Posterior vena cava (tissue), 2 donors: ENCODE data around the gene SLC45A1. TPM values are rescaled to one million over a fixed set of nuclear protein-coding genes. Genes with fewer than 3 reads are reported as not detected.
A peak's percentile ranks its signal among the peaks of the same experiment; 100 is the strongest.

ENCODE experiments used
- DNase-seq: peaks from one replicate; pipeline ENCODE4 v3.0.0-alpha.2; 2020; ENCODE audit warnings: low spot score
- intact Hi-C, 2 donors: fragments of 100-400 bp; cut with DNase I; formaldehyde crosslinking; loops; one replicate each; pipeline versions ENCODE4 v1.14.1 to v1.14.2; 2022 to 2023
- total RNA-seq, 2 donors: library from RNA; stranded (reverse); fragmentation: NEBNext Ultra II Directional; extraction: Animal tissue kit (Norgen Biotek cat#: 25700); gene quantifications; one replicate each; pipeline ENCODE4 v1.2.1, GENCODE V29; 2021
- donor health status: DM: yes; HTN: yes; CAD: no.
- donor health status: DM: yes; HTN: yes; CAD: no.

The SLC45A1 gene
- total RNA-seq, 2 donors from 2014 or later: 3.6 to 5.6 TPM

DNA sequence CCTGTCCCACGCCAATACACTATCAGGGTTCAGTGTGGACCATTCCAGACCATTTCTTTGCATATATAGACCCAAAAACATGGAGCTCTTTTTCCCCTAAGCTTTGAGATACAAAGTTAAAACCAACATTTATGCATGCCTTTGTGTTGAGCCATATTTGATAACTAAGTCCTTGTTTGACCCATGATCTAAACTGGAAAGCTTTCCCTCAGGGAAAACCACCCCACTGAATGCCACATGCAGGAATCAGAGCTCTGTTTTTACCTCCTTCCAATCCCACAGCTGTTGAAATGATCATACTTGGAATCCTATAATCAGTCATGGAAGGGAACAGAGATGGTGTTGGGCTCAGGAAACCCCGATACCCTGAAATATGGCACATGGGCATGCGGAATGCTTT lies 14.8 kb upstream of the SLC45A1 start:
- intact Hi-C loops: loop anchor here in 1 of 2 donors (10.0 kb wide), 1 partner anchor 48 kb away; no protein-coding TSS in a partner anchor
- DNase-seq: no peak

DNA sequence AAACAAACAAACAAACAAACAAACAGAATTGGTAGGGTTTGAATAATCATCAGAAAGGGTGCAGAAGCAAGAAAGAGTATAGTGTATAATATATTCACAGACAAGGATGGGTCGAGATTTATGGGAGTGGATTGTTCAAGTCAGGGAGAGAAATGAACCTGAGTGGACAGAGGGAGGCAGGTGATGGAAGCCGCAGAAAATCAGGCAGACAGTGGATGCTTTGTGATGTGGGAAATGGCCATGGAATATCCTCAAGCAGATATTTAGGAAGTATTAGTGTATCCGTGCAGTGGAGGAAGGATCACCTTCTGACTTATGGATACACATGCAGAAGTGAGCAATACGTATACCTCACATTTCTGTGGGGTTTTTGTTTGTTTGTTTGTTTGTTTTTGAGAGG lies 14.0 kb upstream of the SLC45A1 start:
- intact Hi-C loops: loop anchor here in 1 of 2 donors (10.0 kb wide), 1 partner anchor 49 kb away; no protein-coding TSS in a partner anchor
- no peak for DNase-seq

DNA sequence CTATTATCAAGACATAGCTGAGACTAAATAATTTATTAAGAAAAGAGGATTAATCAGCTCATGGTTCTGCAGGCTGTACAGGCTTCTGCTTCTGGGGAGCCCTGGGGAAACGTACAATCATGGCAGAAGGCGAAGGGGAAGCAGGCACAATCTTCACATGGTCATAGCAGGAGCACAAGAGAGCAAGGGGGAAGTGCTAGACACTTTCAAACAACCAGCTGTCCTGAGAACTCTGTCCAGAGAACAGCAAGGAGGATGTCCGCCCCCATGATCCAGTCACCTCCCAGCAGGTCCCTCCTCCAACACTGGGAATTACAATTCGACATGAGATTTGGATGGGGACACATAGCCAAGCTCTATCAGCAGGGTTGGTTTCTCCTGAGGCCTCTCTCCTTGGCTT lies 10.3 kb upstream of the SLC45A1 start:
- intact Hi-C loops: loop anchor here in 1 of 2 donors (10.0 kb wide), 1 partner anchor 53 kb away; no protein-coding TSS in a partner anchor
- DNase-seq: no peak

DNA sequence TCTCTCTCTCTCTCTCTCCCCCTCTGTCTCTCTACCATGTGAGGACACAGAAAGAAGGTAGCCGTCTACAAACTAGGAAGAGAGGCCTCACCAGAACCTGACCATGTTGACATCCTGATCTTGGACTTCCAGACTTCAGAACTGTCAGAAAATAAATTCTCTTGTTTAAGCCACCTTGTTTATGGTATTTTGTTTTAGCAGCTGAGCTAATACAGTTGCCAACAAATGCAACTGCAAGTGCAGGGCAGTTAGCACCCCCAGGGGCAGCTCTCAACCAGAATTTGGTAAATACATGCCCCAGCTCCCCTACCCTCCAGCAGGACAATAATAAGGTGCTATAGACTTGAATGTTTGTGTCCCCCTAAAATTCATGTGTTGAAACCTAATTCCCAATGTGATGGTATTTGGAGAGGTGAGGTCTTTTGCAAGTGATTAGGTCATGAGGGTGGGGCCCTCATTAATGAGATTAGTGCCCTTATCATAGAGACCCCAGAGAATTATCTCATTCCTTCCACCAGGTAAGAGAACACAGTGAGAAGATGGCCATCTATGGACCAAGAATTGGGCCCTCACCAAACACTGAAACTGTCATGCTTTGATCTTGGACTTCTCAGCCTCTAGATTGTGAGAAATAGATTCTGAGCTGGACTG lies 6.7 kb upstream of the SLC45A1 start:
- no peak for DNase-seq
- intact Hi-C loops: loop anchor here (10.0 kb wide), 2 partner anchors 176 to 326 kb away; no protein-coding TSS in a partner anchor

DNA sequence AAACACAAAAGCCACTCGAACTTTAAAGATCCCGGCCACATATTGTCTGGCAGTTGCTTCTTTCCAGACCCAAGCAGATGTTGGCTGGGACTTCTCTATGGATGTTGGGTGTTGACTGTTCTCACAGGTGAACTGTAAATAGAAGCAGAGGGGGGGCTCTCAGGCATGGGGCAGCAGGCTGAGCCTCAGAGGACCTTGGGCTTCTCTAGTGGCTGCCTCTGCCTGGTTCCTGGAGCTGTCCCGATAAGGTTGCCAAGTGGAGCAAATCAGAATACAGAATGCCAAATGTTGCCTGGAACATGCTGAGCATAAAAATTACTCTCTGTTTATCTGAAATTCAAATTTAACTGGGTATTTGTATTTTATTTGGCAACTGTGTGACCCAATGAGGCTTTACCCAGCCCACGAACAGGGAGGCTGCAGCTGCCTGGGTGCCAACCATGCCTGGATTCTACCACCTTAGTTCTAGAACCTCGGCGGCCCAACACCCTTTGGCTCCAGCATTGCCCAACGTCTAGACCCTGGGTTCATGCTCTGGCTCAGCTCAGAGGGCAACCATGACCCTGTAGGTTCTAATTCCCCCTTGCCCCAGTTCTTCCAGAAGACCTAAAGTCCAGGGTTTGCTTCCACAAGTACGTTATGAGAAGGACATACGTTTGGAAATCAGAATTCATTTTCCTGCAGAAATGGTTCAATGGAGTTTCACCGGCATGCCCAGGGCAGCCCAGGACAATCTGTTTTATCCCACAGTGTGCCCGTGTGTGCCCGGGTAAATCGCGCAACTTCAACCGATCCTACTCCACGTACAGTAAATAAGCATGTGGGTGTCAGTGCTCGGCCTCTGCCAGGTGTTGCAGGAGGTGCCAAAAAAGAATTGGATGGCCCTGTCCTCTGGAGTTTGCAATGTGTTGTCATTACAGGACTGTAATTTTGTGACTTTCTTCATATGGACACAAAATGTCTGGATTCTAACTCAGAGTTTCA lies 5.4 kb upstream of the SLC45A1 start:
- DNase-seq: no peak
- intact Hi-C loops: loop anchor here (10.0 kb wide), 2 partner anchors 178 to 328 kb away; no protein-coding TSS in a partner anchor

DNA sequence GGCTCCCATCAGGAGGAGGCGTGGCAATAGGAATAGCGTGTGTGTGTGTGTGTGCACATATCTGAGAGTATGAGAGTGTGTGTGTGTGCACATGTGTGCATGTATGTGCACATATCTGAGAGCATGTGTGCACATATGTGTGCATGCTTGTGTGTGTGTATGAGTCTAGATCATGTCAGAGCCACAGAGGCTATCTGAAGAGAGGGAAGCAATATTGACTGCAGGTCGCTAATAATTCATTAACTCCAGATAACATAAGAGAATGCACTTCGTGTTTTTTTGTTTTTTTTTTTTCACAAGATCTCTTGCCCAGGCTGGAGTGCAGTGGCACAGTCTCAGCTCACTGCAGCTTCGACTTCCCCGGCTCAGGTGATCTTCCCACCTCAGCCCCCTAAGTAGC lies 4.7 kb upstream of the SLC45A1 start:
- intact Hi-C loops: loop anchor here (10.0 kb wide), 2 partner anchors 178 to 328 kb away; no protein-coding TSS in a partner anchor

DNA sequence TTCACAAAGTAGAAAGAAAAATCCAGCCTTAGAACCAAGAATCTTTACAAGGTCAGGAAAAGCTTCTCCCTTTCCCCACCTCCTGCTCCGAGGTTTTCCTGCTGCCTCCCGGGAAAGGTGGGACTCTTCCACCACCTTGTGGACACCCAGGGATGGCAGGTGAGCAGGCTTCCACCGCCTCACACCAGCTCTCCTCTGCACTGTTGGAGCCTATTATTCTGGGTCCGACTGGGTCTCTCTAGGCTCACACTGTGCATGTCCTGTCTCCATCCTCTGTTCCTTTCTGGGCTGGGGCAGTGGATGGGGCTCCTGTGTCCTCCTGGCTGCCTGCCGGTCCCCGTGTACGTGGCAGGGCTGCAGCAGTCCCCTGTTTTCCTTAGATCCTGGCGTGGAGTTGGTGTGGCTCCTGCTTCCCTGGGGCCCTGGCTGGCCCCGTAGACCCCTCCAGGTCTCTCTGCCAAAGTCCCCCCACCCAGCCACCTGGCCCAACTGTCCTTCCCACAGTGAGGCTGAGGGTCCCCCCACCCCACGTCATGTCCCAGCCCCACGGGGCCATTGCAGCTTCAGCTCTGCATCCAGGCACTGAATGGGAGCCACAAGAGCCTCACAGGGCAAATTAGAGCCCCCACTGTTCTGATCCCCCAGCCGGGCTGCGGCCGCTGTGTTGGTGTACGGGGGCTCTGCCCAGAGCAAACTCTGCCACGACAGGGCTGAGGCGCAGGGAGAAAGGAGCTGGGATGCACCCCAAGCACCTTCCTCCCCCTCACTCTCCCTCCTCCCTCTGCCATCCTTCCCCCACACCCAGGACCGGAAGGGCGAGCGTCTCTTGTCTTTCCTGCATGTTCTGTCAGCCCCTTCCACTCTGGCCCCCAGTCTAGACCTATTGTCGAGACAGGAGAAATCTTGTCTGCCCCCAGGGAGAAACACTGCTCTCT lies 3.3 kb upstream of the SLC45A1 start:
- DNase-seq: peak; percentile 88
- intact Hi-C loops: loop anchor here (5.0 to 10.0 kb wide), 4 partner anchors 180 to 332 kb away; partner anchors contain the start of gene ERRFI1 (in 1 of the 2)

More for the DNA sequence above, 4.7 kb upstream of the SLC45A1 start:
- no peak for DNase-seq

DNA sequence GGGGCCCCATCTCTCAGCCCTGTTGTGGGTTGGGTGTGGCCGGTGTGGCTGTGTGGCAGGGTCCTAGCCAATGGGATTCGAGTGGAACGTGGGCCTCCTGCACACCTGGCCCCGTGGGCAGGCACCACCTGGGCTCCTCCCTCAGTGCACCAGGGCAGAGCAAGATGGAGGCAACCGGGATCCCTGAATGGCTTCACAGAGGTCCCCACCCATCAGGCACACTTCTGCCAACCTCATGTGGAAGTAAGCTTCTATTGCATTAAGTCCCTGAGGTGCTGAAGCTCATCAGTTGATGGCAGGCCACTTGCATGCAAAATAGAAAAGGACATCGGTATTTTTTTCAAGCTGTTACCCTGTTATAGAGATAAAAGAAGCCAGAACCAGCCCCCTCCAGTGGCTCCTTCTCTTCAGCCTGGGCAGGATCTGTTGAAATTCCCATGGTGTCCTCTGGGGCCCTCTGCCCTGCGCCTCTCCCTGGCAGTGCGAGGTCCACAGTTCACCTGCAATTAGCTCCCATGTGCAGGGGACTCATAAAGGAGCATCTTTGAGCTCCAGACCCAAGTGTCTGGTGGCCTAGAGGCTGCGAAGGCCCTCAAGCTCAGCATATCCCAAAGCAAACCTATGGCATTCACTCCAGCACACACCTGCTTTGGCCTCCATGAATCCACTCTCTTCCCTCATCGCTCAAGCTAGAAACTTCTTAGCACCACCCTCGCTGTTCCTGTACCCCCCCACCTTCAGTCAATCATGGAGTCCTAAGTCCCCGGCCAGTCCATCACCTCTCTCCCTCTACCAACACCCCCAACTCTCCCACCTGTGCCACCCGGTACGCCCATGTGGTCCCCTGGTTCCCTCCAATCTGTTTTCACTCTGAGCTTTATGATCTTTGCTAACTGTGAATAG lies 2.1 kb upstream of the SLC45A1 start:
- intact Hi-C loops: loop anchor here (5.0 to 10.0 kb wide), 4 partner anchors 181 to 334 kb away; partner anchors contain the start of gene ERRFI1 (in 1 of the 2)

DNA sequence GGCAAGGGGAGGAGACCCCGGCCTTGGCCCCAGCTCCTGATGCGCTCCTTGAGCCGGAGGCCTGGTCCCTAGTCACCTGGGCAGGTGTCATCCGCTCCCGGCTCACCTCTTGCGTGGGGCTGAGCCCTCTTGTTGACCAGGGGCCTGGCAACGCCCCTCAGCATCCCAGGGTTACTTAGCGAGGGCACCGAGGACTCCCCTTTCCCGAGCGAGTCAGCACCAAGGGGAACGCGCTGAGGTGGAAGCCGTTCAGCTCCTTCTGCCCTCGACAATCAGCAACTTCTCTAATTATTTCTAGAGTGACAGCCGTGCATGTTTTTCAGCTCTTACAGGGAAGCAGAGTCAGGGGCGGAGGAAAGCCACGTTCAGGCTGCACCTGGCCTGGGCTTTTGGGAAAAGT lies 522 bp downstream of the SLC45A1 start:
- no peak for DNase-seq
- intact Hi-C loops: loop anchor here (5.0 to 10.0 kb wide), 4 partner anchors 184 to 336 kb away; partner anchors contain the start of gene ERRFI1 (in 1 of the 2)

More for the DNA sequence above, 2.1 kb upstream of the SLC45A1 start:
- no peak for DNase-seq

DNA sequence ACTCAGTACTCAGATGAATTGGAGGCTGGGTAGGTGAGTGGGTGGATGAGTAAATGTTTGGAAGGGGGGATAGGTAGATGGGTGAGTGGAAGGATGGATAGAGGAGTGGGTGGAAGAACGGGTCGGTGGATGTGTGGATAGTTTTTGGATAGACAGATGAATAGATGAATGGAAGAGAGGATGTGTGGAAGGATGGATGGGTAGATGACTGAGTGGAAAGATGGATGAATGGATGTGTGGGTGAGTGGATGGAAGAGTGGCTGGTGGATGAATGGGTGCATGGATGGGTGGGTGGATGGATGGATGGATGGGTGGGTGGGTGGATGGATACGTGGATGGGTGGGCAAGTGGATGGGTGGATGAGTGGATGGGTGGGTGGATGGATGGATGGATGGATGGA lies 3.7 kb downstream of the SLC45A1 start:
- DNase-seq: no peak
- intact Hi-C loops: no loop called here

DNA sequence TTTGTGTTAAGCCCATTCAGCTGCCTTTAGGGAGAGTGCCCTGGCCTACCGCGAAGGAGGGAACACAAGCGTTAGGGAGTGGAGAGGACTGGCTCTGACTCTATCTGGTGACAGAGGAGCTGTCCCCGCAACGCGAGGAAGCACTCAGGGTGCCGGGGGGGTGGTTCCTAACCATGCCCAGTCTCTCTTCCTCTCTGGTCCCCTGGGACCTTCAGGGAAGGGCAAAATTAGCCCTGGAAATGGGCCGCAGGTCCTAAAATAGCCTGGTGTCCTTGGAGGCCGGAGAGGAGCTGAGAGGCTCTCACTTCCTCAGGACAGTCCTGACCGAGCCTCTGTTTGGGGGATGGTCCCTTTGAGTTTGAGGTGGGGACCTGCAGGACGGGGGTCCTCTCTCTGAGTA lies 5.8 kb downstream of the SLC45A1 start:
- peak; percentile 74 for DNase-seq
- intact Hi-C loops: no loop called here

DNA sequence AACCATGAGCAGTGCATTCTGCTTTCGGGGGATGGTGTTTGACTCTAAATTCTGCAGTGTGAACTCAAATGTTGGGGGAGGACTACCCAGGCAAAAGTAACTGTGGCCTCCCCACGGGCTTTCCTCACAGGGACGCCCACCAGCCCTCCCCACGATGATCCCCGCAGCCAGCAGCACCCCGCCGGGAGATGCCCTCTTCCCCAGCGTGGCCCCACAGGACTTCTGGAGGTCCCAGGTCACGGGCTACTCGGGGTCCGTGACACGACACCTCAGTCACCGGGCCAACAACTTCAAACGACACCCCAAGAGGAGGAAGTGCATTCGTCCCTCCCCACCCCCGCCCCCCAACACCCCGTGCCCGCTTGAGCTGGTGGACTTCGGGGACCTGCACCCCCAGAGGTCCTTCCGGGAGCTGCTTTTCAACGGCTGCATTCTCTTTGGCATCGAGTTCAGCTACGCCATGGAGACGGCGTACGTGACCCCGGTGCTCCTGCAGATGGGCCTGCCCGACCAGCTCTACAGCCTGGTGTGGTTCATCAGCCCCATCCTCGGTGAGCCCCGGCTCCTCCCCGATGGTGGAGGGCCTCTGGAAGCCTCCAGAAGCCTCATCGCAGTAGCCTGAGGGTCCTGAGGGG lies 6.4 kb downstream of the SLC45A1 start:
- peak; percentile 51 for DNase-seq
- intact Hi-C loops: no loop called here

DNA sequence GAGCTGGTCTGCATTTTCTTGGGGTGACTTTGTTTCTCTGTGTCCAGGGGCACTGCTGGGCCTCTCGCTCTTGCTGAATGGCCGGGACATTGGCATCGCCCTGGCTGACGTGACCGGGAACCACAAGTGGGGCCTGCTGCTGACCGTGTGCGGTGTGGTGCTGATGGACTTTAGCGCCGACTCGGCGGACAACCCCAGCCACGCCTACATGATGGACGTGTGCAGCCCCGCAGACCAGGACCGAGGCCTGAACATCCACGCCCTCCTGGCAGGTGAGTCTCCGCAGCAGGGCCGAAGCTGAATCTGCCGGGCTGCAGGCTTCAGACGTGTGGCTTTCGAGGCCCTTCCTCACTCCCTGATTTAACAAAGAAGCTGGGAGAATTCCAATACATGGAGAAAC lies 7.9 kb downstream of the SLC45A1 start:
- intact Hi-C loops: no loop called here
- peak; percentile 57 for DNase-seq

DNA sequence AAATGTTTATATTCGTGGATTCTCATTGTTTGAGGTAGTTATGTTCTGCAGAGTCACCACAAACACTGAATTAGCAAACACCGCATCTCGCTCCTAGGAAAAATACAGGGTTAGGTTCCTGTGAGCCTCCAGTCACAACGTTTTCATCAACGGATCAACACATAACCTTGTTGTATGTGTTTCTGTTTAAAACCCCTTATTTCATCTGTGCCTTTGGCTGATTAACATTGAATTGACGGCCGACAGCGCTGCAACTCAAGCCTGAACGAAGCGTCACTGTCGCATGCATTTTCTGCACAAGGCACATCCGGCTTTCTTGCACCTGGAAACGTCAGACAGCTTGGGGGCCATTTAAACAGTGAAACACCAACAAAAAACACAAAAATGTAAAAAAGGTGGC lies 8.4 kb downstream of the SLC45A1 start:
- intact Hi-C loops: no loop called here
- DNase-seq: peak; percentile 11

DNA sequence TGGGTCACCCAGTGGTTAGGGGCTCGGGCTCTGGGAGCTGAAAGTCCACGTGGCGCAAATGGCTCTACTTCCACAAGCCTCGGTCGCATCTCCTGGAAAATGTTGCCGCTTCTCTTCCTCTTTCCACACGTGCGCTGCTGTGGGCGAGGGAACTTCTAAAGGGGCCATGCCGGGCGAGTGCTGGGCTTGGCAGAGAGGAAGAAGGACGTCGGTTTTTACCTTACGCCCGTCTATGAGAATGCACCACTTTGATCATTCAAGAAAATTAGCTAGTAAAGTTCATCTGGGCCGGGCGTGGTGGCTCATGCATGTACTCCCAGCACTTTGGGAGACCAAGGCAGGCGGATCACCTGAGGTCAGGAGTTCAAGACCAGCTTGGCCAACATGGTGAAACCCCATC lies 10.4 kb downstream of the SLC45A1 start:
- peak; percentile 58 for DNase-seq
- intact Hi-C loops: no loop called here

DNA sequence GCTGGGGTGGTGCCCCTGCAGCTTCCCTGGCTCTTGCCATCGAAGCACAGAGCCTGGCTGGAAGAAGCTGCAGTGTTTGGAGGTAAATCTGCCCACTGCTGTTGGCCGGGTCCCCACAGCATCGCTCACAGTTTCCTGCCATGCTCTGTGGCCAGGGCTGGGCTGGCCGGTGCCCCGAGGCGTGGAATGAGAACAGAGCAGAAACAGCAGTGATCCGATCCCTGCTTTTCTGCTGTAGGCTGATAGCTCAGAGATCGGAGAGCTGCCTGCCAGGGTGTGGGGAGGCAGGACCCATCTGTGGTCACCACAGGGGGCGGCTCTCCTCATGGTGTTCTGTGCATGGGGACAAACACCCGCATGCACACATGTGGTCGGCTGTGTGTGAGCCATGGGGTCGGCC lies 11.5 kb downstream of the SLC45A1 start:
- intact Hi-C loops: no loop called here
- peak; percentile 42 for DNase-seq

DNA sequence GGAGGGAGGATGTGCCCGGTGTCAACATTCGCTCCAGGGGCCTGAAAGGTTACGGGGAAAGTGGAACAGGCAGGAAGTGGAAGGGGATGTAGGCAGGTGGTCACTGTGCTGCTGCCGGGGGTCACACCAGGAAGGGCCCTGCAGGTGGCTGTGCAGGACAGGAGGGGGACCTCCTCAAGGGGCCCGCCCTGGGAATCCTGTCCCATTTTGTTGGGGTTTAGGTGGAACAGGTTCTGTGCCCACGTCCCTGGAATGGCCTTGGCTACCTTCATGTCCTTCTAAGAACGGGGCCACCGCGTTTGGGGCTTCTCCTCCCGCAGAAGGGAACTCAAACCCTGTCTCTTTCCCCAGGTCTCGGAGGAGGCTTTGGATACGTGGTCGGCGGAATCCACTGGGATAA lies 11.9 kb downstream of the SLC45A1 start:
- intact Hi-C loops: loop anchor here in 1 of 2 donors (5.0 kb wide), 1 partner anchor 1192 kb away; no protein-coding TSS in a partner anchor
- no peak for DNase-seq
